AG04449 (cell line): Measurements from ENCODE around the gene CFAP210.

Experiments used
- CTCF ChIA-PET: fragments of 350-600 bp; formaldehyde crosslinking; extraction: SDS; loops from one replicate; lab custom pipeline; 2021; ENCODE audit warnings: antibody characterized with exemption; lab: Yijun Ruan, JAX
- POLR2A ChIA-PET: fragments of 400-600, 350-600 bp; formaldehyde crosslinking; extraction: SDS; loops from one replicate; lab custom pipeline; 2020; ENCODE audit warnings: antibody characterized with exemption, inconsistent platforms; lab: Yijun Ruan, JAX
- DNase-seq: peaks from one replicate; pipeline ENCODE4 v3.0.0-alpha.2; 2010; ENCODE audit warnings: low read depth, low spot score
- H3K4me3 ChIP-seq: 2 replicates; pipeline ENCODE4 v1.5.1; 2011; ENCODE audit warnings: low read depth, mild to moderate bottlenecking, control low read depth, low read length
- TF ChIP-seq, protein P1 (sequence below): IDR thresholded peaks from one replicate; pipeline ENCODE4 v1.5.1; 2011; ENCODE audit warnings: mild to moderate bottlenecking, moderate library complexity, low read length, control low read depth, inconsistent platforms; ENCODE audit not compliant: insufficient read depth; ENCODE audit errors: missing control alignments

CFAP210 gene

DNA sequence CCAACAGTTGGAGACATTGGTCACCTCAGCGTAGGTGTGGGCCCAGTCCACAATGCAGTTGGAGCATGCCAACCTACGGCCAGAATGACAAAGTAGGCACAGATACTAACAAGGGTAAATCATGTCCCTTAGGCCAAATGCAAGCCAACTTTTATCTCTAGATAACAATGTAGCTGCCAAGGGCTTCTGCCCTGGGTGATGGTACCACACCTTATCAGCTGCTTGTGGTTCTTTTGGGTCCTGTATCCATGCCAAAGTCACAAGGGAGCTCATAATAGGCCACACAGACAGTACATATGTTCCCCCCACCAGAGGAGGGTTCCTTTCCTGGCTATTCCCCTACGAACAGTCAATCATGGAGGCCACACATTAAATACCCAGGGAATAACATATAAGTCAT lies 19.1 kb upstream of the CFAP210 start:
- DNase-seq, result no peak
- H3K4me3 ChIP-seq, result no peak overlapping the region
- POLR2A ChIA-PET, result no interaction called here
- CTCF ChIA-PET, result no interaction called here
- TF ChIP-seq, protein P1, sequence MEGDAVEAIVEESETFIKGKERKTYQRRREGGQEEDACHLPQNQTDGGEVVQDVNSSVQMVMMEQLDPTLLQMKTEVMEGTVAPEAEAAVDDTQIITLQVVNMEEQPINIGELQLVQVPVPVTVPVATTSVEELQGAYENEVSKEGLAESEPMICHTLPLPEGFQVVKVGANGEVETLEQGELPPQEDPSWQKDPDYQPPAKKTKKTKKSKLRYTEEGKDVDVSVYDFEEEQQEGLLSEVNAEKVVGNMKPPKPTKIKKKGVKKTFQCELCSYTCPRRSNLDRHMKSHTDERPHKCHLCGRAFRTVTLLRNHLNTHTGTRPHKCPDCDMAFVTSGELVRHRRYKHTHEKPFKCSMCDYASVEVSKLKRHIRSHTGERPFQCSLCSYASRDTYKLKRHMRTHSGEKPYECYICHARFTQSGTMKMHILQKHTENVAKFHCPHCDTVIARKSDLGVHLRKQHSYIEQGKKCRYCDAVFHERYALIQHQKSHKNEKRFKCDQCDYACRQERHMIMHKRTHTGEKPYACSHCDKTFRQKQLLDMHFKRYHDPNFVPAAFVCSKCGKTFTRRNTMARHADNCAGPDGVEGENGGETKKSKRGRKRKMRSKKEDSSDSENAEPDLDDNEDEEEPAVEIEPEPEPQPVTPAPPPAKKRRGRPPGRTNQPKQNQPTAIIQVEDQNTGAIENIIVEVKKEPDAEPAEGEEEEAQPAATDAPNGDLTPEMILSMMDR, result no peak

DNA sequence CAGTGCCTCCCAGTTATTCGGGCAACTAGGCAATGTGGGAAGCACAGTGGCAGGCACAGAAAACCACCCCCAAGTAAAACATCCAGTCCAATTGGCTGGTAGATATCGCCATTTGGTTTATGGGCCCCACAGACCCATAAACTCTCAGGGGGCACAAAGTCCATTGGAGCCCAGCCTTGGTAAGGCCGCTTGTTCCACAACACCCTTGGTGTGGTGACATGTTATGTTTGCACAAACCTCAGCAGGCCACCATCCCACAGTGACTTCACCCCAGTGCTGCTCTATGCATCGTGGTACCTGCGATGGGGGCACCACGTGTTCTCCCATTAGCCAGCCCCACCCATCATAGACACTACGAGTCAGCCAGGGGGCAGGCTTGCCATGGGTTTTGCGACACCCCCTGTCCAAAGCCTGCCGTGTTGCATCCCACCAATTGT lies 18.6 kb upstream of the CFAP210 start:
- no peak overlapping the region for H3K4me3 ChIP-seq
- POLR2A ChIA-PET, result no interaction called here
- CTCF ChIA-PET, result no interaction called here
- TF ChIP-seq, protein P1, result no peak
- DNase-seq, result no peak

DNA sequence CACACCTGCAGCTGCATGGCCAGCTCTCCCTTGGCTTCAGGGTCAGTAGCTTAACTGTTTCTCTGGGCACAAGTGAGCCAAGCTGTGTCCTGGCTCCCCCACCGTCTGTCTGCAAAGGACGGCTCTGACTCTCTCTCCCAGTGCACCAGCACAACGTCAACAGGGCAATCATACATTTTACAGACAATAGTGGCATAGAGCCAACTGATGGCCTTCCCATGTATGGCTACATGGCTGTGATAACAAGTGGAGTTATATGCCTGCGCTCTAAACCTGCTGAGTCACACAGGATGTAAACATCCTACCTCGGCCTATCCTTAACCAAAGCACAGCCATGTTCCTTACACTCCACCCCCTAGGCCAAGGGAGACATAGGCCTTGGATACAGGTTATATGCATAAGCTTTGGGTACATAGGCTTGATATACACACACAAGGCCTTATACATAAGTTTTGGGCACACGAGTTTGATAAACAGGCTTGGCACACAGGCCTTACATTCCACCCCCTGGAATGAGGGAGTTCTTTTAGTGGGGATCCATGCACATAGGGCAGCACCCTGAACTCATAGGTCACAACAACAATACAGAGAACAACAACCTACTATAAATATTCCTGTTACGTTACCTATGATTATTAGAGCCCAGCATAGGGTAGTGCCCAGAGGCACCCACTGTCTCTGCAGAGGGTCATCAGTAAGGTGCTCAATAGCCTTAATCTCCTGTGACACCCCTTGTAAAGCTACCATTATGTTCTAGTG lies 17.7 kb upstream of the CFAP210 start:
- TF ChIP-seq, protein P1, result no peak
- POLR2A ChIA-PET, result no interaction called here
- CTCF ChIA-PET, result no interaction called here
- H3K4me3 ChIP-seq, result no peak overlapping the region
- DNase-seq, result no peak

DNA sequence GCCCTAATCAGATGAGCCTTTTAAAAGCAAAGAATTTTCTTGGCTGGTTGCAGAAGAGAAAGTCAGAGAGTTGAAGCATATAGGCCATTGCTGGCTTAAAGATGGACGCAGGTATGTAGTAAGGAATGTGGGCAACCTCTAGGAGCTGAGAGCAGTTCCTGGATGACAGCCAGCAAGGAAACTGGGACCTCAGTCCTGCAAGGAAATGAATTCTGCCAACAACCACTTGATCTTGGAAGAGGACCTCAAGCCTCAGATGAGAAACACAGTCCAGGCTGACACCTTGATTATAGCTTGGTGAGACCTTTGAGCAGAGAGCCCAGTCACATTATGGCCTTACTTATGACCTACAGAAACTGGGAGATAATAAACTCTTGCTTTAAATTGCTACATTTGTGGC lies 15.8 kb upstream of the CFAP210 start:
- H3K4me3 ChIP-seq, result no peak overlapping the region
- CTCF ChIA-PET, result no interaction called here
- DNase-seq, result no peak
- TF ChIP-seq, protein P1, result no peak
- POLR2A ChIA-PET, result no interaction called here

DNA sequence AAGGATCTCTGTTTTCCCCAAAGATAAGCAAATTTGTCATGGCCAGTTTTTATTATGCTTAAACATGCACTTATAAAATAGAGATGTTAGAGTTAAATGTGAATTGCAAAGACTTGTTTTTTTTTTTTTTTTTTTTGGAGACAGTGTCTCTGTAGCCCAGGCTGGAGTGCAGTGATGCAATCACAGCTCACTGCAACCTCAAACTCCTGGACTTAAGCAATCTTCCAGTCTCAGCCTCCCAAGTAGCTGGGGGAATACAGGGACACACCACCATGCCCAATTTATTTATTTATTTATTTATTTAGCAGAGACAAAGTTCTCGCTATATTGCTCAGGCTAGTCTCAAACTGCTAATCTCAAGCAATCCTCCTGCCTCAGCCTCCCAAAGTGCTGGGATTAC lies 15.1 kb upstream of the CFAP210 start:
- no peak for DNase-seq
- no peak overlapping the region for H3K4me3 ChIP-seq
- ChIA-PET CTCF (no interaction called here), POLR2A (no interaction called here)
- TF ChIP-seq, protein P1, result no peak

DNA sequence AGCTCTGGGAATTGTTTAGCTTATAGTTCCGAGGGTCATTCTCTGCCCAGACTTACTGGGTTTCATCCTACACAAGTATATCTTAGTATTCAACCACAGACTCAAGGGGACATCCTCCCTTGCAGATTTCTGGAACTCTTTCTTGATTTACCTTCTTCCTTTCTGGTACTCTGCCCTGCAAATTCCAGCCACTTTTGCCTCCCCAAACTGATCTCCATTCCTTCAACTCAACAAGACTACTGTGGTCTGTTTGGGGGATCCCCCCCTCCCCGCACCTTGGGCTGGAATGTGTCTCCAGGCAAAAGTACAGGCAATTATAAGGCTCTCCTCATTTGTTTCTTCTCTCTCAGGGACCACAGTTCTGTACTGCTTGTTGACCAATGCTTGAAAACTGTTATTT lies 13.4 kb upstream of the CFAP210 start:
- ChIA-PET CTCF (no interaction called here), POLR2A (no interaction called here)
- H3K4me3 ChIP-seq, result no peak overlapping the region
- no peak for DNase-seq
- TF ChIP-seq, protein P1, result no peak
